Cardiac fibroblast (primary cell): ENCODE measurements around the gene S100PBP.

Experiments
- DNase-seq, 2 donors: peaks; one replicate each; pipeline versions ENCODE4 v3.0.0 to v3.0.0-alpha.2; 2010; ENCODE audit warnings: low read depth in 2 of 2
- H3K4me3 ChIP-seq, 2 donors: replicated peaks in 1 of 2; 1 replicate in 1 of 2; 2 replicates in 1 of 2; pipeline ENCODE4 v1.5.1; 2011; ENCODE audit warnings: low read depth in 2 of 2, low read length in 2 of 2, mild to moderate bottlenecking in 2 of 2, moderate library complexity in 1 of 2
- CTCF ChIP-seq: IDR thresholded peaks from one replicate; pipeline ENCODE4 v1.5.1; 2011; ENCODE audit warnings: low read depth, mild to moderate bottlenecking, low read length, inconsistent platforms

Gene S100PBP

DNA sequence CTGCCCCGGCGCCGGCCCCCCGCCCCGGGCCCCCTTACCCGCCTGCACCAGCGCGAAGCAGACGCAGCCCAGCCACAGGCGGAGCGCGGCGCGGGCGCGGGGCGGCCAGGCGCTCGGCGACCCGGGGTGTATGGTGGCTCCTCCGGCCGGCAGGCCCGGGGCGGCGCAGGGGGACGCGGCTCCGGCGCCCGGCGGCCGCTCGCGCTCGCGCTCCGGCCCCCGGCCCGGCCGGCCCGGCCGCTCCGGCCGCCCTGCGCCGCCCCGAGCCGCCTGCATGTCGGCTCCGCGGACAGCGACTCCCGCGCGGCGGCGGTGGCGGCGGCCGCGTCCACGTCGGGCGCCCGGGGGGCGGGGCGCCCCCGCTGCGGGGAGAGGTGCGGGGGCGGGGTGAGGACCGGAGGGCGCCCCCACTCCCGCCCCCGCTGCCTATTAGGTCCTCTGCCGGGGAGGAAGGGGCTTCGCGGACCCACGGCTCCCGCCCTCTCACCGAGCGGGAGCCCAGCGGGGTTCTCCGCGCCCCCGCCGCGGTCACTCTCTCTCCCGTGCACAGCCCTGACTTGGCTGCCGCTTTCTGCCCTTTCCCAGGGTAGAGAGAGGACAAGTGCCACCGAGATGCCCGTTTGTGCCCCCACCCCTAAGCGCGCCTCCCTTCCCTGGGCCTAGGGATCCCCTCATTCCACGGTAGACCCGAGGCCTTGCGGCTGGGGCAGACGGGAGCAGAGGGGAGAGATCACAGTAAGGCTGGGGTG is 53.3 kb downstream of the S100PBP start, which contains the start of gene FNDC5:
FNDC5 (minus strand) TSS at position 298 of the 749 bp plus-strand sequence.
- peak in 1 of 2 donors; percentile 35 for DNase-seq
- no peak for TF ChIP-seq CTCF
- H3K4me3 ChIP-seq = peak within 1 kb of the TSS; percentile 43 to 45

DNA sequence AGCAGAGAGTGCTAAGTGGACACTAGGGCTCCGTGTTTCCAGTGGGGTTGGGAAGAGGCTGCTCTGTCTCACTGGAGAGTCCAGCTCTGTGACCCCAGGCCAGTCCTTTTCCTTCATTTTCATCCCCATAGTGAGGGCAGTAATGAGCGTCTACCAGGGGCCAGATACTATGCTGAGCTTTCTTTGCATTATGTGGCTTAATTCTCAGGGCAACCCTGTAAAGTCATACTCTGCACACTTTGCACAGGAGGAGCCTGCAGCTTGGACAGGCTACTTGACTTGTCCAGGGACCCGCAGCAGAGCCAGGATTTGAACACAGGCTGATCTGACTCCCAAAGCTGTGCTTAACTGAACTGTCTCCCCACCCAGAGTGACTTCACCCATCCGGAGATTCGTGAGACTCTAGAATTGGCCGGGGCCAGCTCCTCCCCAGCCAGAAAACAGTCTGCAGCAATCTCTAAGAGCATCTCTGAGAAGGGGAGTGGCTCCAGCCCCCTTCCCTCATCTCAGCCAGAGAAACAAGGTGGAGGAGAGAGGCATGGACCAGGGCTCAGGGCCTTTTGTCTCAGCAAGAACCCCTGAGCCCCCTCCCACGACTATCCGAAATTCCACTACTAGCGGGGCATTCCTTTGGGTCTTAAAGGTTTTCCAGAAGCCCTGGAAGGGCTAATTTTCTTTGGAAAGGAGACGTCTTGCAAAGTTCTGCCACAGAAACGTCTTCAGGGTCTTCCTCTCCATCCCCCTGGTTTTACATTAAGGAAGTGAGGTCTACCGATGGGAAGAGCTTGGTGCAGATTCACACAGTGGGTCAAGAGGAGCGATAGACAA is 54.1 kb downstream of the S100PBP start:
- peak overlapping the region; percentile 43 to 45 for H3K4me3 ChIP-seq
- no peak for TF ChIP-seq CTCF
- peak in 1 of 2 donors; percentile 41 for DNase-seq

DNA sequence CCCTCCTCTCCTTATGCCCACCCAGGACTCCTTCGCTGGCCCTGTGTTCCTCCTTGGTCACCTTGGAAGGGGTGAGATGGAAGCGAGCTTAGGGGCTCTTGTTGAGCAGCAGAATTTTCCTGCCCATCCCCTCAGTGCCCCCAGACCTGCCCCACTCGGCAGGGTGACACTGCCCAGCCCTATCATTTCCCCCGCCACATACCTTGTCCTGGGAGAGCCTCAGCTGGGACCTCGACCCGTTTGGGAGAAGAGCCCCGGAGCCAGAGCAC is 54.7 kb downstream of the S100PBP start:
- H3K4me3 ChIP-seq = no peak overlapping the region
- no peak for DNase-seq
- TF ChIP-seq CTCF = no peak

GRCh38 chr1:32873484-32873883 is 56.0 kb downstream of the S100PBP start:
- TF ChIP-seq CTCF = no peak
- no peak for DNase-seq
- H3K4me3 ChIP-seq = no peak overlapping the region

- H3K4me3 ChIP-seq = no peak overlapping the region
- TF ChIP-seq CTCF = no peak
- DNase-seq = no peak
Measured at GRCh38 chr1:32874860-32875752, 57.7 kb downstream of the S100PBP start.

GRCh38 chr1:32876341-32877210 is 59.1 kb downstream of the S100PBP start:
- peak; percentile 46 to 64 for DNase-seq
- no peak overlapping the region for H3K4me3 ChIP-seq
- peak; percentile 84 for TF ChIP-seq CTCF
